GM23338 (cell line): ENCODE results near the gene FOXJ3. TPM values are rescaled to one million over a fixed set of nuclear protein-coding genes. Genes with fewer than 3 reads are reported as not detected.

Experiments used
- ATAC-seq: fragments of 200-7000 bp; cut with Tn5 transposase; 3 replicates; pipeline ENCODE4 v1.9.1; 2020
- DNase-seq: peaks from one replicate; pipeline ENCODE4 v3.0.0-alpha.2; 2015; ENCODE audit warnings: low spot score
- H2AFZ ChIP-seq: fragments of 200-600 bp; sonication (generic); 2 replicates; pipeline ENCODE4 v1.8.0; 2016; ENCODE audit warnings: antibody characterized with exemption, mild to moderate bottlenecking, moderate library complexity
- H3F3A ChIP-seq: fragments of 200-600 bp; sonication (generic); replicated peaks from 2 replicates; pipeline ENCODE4 v1.8.0; 2017; ENCODE audit warnings: antibody characterized with exemption, mixed run types, low read depth
- H3K27ac ChIP-seq: fragments of 200-600 bp; sonication (generic); 2 replicates; pipeline ENCODE4 v1.6.1; 2016; ENCODE audit warnings: low read depth
- H3K27me3 ChIP-seq: fragments of 200-600 bp; sonication (generic); 2 replicates; pipeline ENCODE4 v1.8.0; 2016; ENCODE audit warnings: mild to moderate bottlenecking, mixed run types, moderate library complexity; ENCODE audit not compliant: insufficient read depth
- H3K36me3 ChIP-seq: fragments of 200-600 bp; sonication (generic); 2 replicates; pipeline ENCODE4 v1.8.0; 2016; ENCODE audit warnings: mild to moderate bottlenecking; ENCODE audit not compliant: insufficient read depth
- H3K4me1 ChIP-seq: fragments of 200-600 bp; sonication (generic); 2 replicates; pipeline ENCODE4 v1.8.0; 2016; ENCODE audit warnings: mild to moderate bottlenecking, moderate library complexity; ENCODE audit not compliant: insufficient read depth
- H3K4me2 ChIP-seq: fragments of 200-600 bp; sonication (generic); 2 replicates; pipeline ENCODE4 v1.7.1; 2017; ENCODE audit warnings: mixed run types
- H3K4me3 ChIP-seq: fragments of 200-600 bp; sonication (generic); 2 replicates; pipeline ENCODE4 v1.6.1; 2016; ENCODE audit warnings: mixed run types
- H3K79me2 ChIP-seq: fragments of 200-600 bp; sonication (generic); replicated peaks from 2 replicates; pipeline ENCODE4 v1.8.0; 2017; ENCODE audit warnings: mild to moderate bottlenecking; ENCODE audit not compliant: insufficient read depth
- H3K9me2 ChIP-seq: fragments of 200-600 bp; sonication (generic); 2 replicates; pipeline ENCODE4 v1.8.0; 2017; ENCODE audit not compliant: insufficient read depth
- H4K20me1 ChIP-seq: fragments of 200-600 bp; sonication (generic); replicated peaks from 2 replicates; pipeline ENCODE4 v1.8.0; 2017; ENCODE audit warnings: mild to moderate bottlenecking; ENCODE audit not compliant: insufficient read depth
- H3K27ac Mint-ChIP-seq: 2 replicates; pipeline ENCODE4 v1.8.0; 2020; ENCODE audit warnings: inconsistent platforms, mild to moderate bottlenecking, moderate library complexity, mixed read lengths
- H3K27me3 Mint-ChIP-seq: 3 replicates; pipeline ENCODE4 v1.8.0; 2022; ENCODE audit warnings: low read depth, mild to moderate bottlenecking, moderate library complexity, mixed read lengths, inconsistent platforms; ENCODE audit not compliant: insufficient read depth, poor library complexity
- H3K36me3 Mint-ChIP-seq: 3 replicates; pipeline ENCODE4 v1.8.0; 2021; ENCODE audit warnings: low read depth, mild to moderate bottlenecking, inconsistent platforms, moderate library complexity, mixed read lengths
- H3K4me1 Mint-ChIP-seq: 3 replicates; pipeline ENCODE4 v1.8.0; 2020; ENCODE audit warnings: mild to moderate bottlenecking, inconsistent platforms, mixed read lengths
- H3K4me3 Mint-ChIP-seq: 3 replicates; pipeline ENCODE4 v1.8.0; 2021; ENCODE audit warnings: moderate library complexity, mild to moderate bottlenecking, inconsistent platforms, mixed read lengths
- H3K9me3 Mint-ChIP-seq: 3 replicates; pipeline ENCODE4 v1.8.0; 2020; ENCODE audit warnings: moderate library complexity, mild to moderate bottlenecking, inconsistent platforms, mixed read lengths
- NANOG ChIP-seq: IDR thresholded peaks from 2 replicates; pipeline ENCODE4 v1.6.1; 2016; ENCODE audit warnings: antibody characterized with exemption, borderline replicate concordance
- POLR2AphosphoS5 ChIP-seq: IDR thresholded peaks from 2 replicates; pipeline ENCODE4 v1.6.1; 2016; ENCODE audit warnings: antibody characterized with exemption, low read depth
- ZNF331 ChIP-seq: fragments of 250-450 bp; sonication (Bioruptor Pico); IDR thresholded peaks from 2 replicates; pipeline ENCODE4 v1.5.0; 2020; ENCODE audit warnings: low read depth, mild to moderate bottlenecking, moderate library complexity
- polyA plus RNA-seq: library from polyadenylated mRNA; unstranded; fragments of >200 nt; fragmentation: Nextera tagmentation; extraction: Ambion mirVana; gene quantifications from 2 replicates; pipeline ENCODE4 v1.2.1, GENCODE V29; 2016
- total RNA-seq: library from RNA; depleted of rRNA; stranded (reverse); fragments of >200 nt; shearing (Covaris generic); gene quantifications from 2 replicates; pipeline ENCODE4 v1.2.3, GENCODE V29; 2014
- TF ChIP-seq, protein P1 (sequence below): fragments of 250-450 bp; sonication (Bioruptor Pico); IDR thresholded peaks from 2 replicates; pipeline ENCODE4 v1.5.0; 2020; ENCODE audit warnings: mild to moderate bottlenecking, moderate library complexity

Gene FOXJ3
- total and polyA plus RNA-seq, 2 experiments from 2014 or later, result 36.6 to 53.3 TPM

DNA sequence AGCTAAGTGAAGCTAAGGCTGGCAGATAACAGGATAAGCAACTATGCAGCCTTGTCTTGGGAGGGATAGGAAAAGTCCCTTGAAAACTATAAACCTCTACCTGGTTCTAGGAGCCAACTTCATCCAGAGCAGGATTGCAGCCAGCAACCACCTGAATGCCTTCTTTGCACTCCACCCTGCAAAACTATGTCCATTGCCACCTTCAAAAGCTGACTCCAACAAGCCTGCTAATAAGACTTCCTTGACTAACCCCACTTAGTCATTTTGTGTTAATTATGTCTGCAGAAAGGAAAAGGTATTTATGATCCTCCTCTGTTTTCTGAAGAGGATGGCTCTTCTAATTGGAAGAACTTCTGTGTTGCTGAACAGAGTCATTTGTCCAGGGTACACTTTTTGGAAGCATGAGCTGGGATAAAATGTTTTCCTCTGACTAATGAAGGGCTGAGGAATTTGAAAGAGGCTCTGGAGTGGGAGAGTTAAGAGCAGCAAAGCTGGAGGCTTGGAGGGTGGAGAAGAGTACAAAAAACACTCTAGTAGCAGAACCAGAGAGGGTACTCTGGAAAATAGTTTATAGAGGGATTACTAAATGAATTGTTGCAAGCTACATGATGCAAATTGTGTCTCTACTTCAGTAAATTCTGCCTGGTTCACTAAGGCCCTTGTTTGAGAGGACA, 36.0 kb upstream of the FOXJ3 start:
- TF ChIP-seq, protein P1, sequence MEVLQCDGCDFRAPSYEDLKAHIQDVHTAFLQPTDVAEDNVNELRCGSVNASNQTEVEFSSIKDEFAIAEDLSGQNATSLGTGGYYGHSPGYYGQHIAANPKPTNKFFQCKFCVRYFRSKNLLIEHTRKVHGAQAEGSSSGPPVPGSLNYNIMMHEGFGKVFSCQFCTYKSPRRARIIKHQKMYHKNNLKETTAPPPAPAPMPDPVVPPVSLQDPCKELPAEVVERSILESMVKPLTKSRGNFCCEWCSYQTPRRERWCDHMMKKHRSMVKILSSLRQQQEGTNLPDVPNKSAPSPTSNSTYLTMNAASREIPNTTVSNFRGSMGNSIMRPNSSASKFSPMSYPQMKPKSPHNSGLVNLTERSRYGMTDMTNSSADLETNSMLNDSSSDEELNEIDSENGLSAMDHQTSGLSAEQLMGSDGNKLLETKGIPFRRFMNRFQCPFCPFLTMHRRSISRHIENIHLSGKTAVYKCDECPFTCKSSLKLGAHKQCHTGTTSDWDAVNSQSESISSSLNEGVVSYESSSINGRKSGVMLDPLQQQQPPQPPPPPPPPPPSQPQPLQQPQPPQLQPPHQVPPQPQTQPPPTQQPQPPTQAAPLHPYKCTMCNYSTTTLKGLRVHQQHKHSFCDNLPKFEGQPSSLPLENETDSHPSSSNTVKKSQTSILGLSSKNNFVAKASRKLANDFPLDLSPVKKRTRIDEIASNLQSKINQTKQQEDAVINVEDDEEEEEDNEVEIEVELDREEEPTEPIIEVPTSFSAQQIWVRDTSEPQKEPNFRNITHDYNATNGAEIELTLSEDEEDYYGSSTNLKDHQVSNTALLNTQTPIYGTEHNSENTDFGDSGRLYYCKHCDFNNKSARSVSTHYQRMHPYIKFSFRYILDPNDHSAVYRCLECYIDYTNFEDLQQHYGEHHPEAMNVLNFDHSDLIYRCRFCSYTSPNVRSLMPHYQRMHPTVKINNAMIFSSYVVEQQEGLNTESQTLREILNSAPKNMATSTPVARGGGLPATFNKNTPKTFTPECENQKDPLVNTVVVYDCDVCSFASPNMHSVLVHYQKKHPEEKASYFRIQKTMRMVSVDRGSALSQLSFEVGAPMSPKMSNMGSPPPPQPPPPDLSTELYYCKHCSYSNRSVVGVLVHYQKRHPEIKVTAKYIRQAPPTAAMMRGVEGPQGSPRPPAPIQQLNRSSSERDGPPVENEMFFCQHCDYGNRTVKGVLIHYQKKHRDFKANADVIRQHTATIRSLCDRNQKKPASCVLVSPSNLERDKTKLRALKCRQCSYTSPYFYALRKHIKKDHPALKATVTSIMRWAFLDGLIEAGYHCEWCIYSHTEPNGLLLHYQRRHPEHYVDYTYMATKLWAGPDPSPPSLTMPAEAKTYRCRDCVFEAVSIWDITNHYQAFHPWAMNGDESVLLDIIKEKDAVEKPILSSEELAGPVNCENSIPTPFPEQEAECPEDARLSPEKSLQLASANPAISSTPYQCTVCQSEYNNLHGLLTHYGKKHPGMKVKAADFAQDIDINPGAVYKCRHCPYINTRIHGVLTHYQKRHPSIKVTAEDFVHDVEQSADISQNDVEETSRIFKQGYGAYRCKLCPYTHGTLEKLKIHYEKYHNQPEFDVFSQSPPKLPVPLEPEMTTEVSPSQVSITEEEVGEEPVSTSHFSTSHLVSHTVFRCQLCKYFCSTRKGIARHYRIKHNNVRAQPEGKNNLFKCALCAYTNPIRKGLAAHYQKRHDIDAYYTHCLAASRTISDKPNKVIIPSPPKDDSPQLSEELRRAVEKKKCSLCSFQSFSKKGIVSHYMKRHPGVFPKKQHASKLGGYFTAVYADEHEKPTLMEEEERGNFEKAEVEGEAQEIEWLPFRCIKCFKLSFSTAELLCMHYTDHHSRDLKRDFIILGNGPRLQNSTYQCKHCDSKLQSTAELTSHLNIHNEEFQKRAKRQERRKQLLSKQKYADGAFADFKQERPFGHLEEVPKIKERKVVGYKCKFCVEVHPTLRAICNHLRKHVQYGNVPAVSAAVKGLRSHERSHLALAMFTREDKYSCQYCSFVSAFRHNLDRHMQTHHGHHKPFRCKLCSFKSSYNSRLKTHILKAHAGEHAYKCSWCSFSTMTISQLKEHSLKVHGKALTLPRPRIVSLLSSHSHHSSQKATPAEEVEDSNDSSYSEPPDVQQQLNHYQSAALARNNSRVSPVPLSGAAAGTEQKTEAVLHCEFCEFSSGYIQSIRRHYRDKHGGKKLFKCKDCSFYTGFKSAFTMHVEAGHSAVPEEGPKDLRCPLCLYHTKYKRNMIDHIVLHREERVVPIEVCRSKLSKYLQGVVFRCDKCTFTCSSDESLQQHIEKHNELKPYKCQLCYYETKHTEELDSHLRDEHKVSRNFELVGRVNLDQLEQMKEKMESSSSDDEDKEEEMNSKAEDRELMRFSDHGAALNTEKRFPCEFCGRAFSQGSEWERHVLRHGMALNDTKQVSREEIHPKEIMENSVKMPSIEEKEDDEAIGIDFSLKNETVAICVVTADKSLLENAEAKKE (CRISPR knock-in tag), result no peak
- TF ChIP-seq NANOG, result no peak
- TF ChIP-seq ZNF331 (CRISPR knock-in tag), result no peak
- H3K4me1 ChIP-seq, result no peaks in the 10 kb centered on the region
- no peak for ATAC-seq
- no peaks in the 10 kb centered on the region for H4K20me1 ChIP-seq
- Mint-ChIP-seq H3K9me3 (no peaks in the 10 kb centered on the region), H3K4me3 (no peak overlapping the region), H3K27ac (no peak overlapping the region), H3K4me1 (peaks cover 4% of the 10 kb centered on the region; the same call in 2 of the 3 replicates), H3K27me3 (peaks cover 5% of the 10 kb centered on the region), H3K36me3 (no peaks in the 10 kb centered on the region)
- no peak overlapping the region for H3K4me3 ChIP-seq
- no peak overlapping the region for H2AFZ ChIP-seq
- no peaks in the 10 kb centered on the region for H3K79me2 ChIP-seq
- no peak overlapping the region for H3K27ac ChIP-seq
- no peak for DNase-seq
- no peaks in the 10 kb centered on the region for H3F3A ChIP-seq
- H3K36me3 ChIP-seq, result no peaks in the 10 kb centered on the region
- H3K4me2 ChIP-seq, result no peak overlapping the region
- no peaks in the 10 kb centered on the region for H3K9me2 ChIP-seq
- no peaks in the 10 kb centered on the region for H3K27me3 ChIP-seq

DNA sequence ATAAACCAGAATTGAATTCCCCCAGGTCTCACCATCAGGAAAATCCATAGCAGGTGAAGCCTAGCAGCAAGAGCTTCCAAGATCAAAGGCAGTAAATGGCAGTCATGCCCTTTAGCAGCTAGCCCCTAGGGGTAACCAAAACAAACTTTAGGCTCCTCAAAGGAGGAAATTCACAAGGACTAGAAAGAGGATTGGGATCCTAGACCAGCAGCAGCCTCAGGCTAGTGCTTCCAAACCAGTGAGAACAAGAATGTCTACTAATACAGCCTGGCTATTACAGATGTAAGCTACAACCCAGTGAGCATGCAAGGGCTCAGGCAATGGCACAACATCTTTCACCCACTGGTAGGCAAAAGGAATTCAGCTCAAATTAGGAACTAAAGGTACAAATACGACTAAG, 34.4 kb upstream of the FOXJ3 start:
- no peaks in the 10 kb centered on the region for H3K27me3 ChIP-seq
- H3K4me3 ChIP-seq, result no peak overlapping the region
- no peaks in the 10 kb centered on the region for H3K36me3 Mint-ChIP-seq
- H3K79me2 ChIP-seq, result no peaks in the 10 kb centered on the region
- DNase-seq (peak; percentile 14), ATAC-seq (peak; percentile 44; the same call in 2 of the 3 replicates)
- H3K27ac Mint-ChIP-seq, result no peak overlapping the region
- no peaks in the 10 kb centered on the region for H3K9me3 Mint-ChIP-seq
- peaks cover 5% of the 10 kb centered on the region for H3K27me3 Mint-ChIP-seq
- H3K36me3 ChIP-seq, result no peaks in the 10 kb centered on the region
- H2AFZ ChIP-seq, result 0 out of 2 replicates have a peak overlapping the region, but pooled peaks have one; percentile 59
- H3F3A ChIP-seq, result no peaks in the 10 kb centered on the region
- no peak overlapping the region for H3K27ac ChIP-seq
- H3K4me2 ChIP-seq, result no peak overlapping the region
- H3K4me3 Mint-ChIP-seq, result no peak overlapping the region
- no peaks in the 10 kb centered on the region for H3K9me2 ChIP-seq
- peaks cover 4% of the 10 kb centered on the region; the same call in 2 of the 3 replicates for H3K4me1 Mint-ChIP-seq
- H4K20me1 ChIP-seq, result no peaks in the 10 kb centered on the region
- no peaks in the 10 kb centered on the region for H3K4me1 ChIP-seq
- TF ChIP-seq, protein P1 (CRISPR knock-in tag), result no peak
- TF ChIP-seq POLR2AphosphoS5 (no peak), NANOG (no peak)
